Neural progenitor cell (in vitro differentiated cells): ENCODE data around the gene BMP8B. TPM values are rescaled to one million over a fixed set of nuclear protein-coding genes. Genes with fewer than 3 reads are reported as not detected.
"Not testable (repeated sequence)": the region's sequence is repeated elsewhere in the genome, so short reads cannot be mapped to it uniquely, and the experiment has no call there.

Experiments
- DNase-seq: peaks from one replicate; pipeline ENCODE4 v3.0.0-alpha.2; 2016; ENCODE audit warnings: low spot score
- H2AFZ ChIP-seq: fragments of 200-600 bp; sonication (generic); replicated peaks from 2 replicates; pipeline ENCODE4 v1.6.1; 2016; ENCODE audit warnings: antibody characterized with exemption
- H3F3A ChIP-seq: fragments of 200-600 bp; sonication (generic); 2 replicates; pipeline ENCODE4 v1.6.1; 2016; ENCODE audit warnings: antibody characterized with exemption, low read depth
- H3K27ac ChIP-seq: fragments of 200-600 bp; sonication (generic); 2 replicates; pipeline ENCODE4 v1.5.1; 2016; ENCODE audit warnings: mild to moderate bottlenecking
- H3K27me3 ChIP-seq: fragments of 200-600 bp; sonication (generic); 2 replicates; pipeline ENCODE4 v1.6.1; 2016; ENCODE audit warnings: mild to moderate bottlenecking, moderate library complexity
- H3K36me3 ChIP-seq: fragments of 200-600 bp; sonication (generic); 2 replicates; pipeline ENCODE4 v1.5.1; 2016
- H3K4me1 ChIP-seq: fragments of 200-600 bp; sonication (generic); 2 replicates; pipeline ENCODE4 v1.6.1; 2016; ENCODE audit warnings: mixed run types
- H3K4me2 ChIP-seq: fragments of 200-600 bp; sonication (generic); 2 replicates; pipeline ENCODE4 v1.6.1; 2016
- H3K4me3 ChIP-seq: fragments of 200-600 bp; sonication (generic); 2 replicates; pipeline ENCODE4 v1.5.1; 2016
- H3K79me2 ChIP-seq: fragments of 200-600 bp; sonication (generic); 2 replicates; pipeline ENCODE4 v1.6.1; 2016; ENCODE audit warnings: low read depth
- H3K9ac ChIP-seq: fragments of 200-600 bp; sonication (generic); 2 replicates; pipeline ENCODE4 v1.6.1; 2016
- H3K9me3 ChIP-seq: fragments of 200-600 bp; sonication (generic); 2 replicates; pipeline ENCODE4 v1.5.1; 2016; ENCODE audit warnings: low read depth
- H4K20me1 ChIP-seq: fragments of 200-600 bp; sonication (generic); 2 replicates; pipeline ENCODE4 v1.6.1; 2016; ENCODE audit warnings: low read depth
- H3K27ac Mint-ChIP-seq: 3 replicates; pipeline ENCODE4 v1.8.0; 2021; ENCODE audit warnings: mixed read lengths
- H3K27me3 Mint-ChIP-seq: 2 replicates; pipeline ENCODE4 v1.8.0; 2022; ENCODE audit warnings: low read depth, mild to moderate bottlenecking, inconsistent platforms, moderate library complexity, mixed read lengths; ENCODE audit not compliant: insufficient read depth
- H3K36me3 Mint-ChIP-seq: 3 replicates; pipeline ENCODE4 v1.8.0; 2021; ENCODE audit warnings: mixed read lengths
- H3K4me1 Mint-ChIP-seq: 3 replicates; pipeline ENCODE4 v1.8.0; 2021; ENCODE audit warnings: mixed read lengths
- H3K4me3 Mint-ChIP-seq: 3 replicates; pipeline ENCODE4 v1.8.0; 2021; ENCODE audit warnings: mild to moderate bottlenecking, moderate library complexity, mixed read lengths
- H3K9me3 Mint-ChIP-seq: 3 replicates; pipeline ENCODE4 v1.8.0; 2020; ENCODE audit warnings: mixed read lengths
- CTCF ChIP-seq: fragments of 200-600 bp; sonication (generic); IDR thresholded peaks from 2 replicates; pipeline ENCODE4 v1.5.1; 2017; ENCODE audit warnings: antibody characterized with exemption, mild to moderate bottlenecking
- EZH2 ChIP-seq: fragments of 200-600 bp; sonication (generic); IDR thresholded peaks from 2 replicates; pipeline ENCODE4 v1.6.1; 2017; ENCODE audit warnings: antibody characterized with exemption, mild to moderate bottlenecking, moderate library complexity
- EZH2phosphoT487 ChIP-seq: fragments of 200-600 bp; sonication (generic); IDR thresholded peaks from 2 replicates; pipeline ENCODE4 v1.6.1; 2017; ENCODE audit warnings: antibody characterized with exemption
- total RNA-seq: library from RNA; depleted of rRNA; stranded (reverse); fragments of >200 nt; gene quantifications from 2 replicates; pipeline ENCODE4 v1.2.3, GENCODE V29; 2015; ENCODE audit warnings: low replicate concordance

BMP8B gene
- total RNA-seq, 1 donor from 2014 or later, result 0.24 TPM

GRCh38 chr1:39827201-39827600 lies 38.5 kb upstream of the BMP8B start:
- Histone ChIP-seq H3K9me3 (no peaks in the 10 kb centered on the region), H2AFZ (no peak overlapping the region), H3K9ac (no peak overlapping the region), H3K27me3 (no peaks in the 10 kb centered on the region), H3K27ac (no peak overlapping the region), H3K4me3 (no peak overlapping the region), H3K79me2 (no peaks in the 10 kb centered on the region), H3F3A (no peaks in the 10 kb centered on the region), H4K20me1 (no peaks in the 10 kb centered on the region), H3K36me3 (no peaks in the 10 kb centered on the region), H3K4me1 (peaks cover 10% of the 10 kb centered on the region), H3K4me2 (no peak overlapping the region)
- Mint-ChIP-seq H3K9me3 (peaks cover 4% of the 10 kb centered on the region), H3K4me3 (no peak overlapping the region), H3K4me1 (peaks cover 31% of the 10 kb centered on the region), H3K27me3 (no peaks in the 10 kb centered on the region), H3K27ac (peak overlapping the region; percentile 10), H3K36me3 (no peaks in the 10 kb centered on the region)
- no peak for DNase-seq
- TF ChIP-seq CTCF (no peak), EZH2 (no peak), EZH2phosphoT487 (no peak)

GRCh38 chr1:39826583-39826982 lies 37.9 kb upstream of the BMP8B start:
- no peaks in the 10 kb centered on the region for H3K79me2 ChIP-seq
- no peak overlapping the region for H3K4me3 ChIP-seq
- no peak overlapping the region for H3K27ac ChIP-seq
- Mint-ChIP-seq H3K4me3 (no peak overlapping the region), H3K9me3 (peaks cover 4% of the 10 kb centered on the region), H3K27ac (peak overlapping the region; percentile 46), H3K4me1 (peaks cover 29% of the 10 kb centered on the region), H3K27me3 (no peaks in the 10 kb centered on the region), H3K36me3 (no peaks in the 10 kb centered on the region)
- H3K36me3 ChIP-seq, result no peaks in the 10 kb centered on the region
- no peaks in the 10 kb centered on the region for H3K9me3 ChIP-seq
- no peaks in the 10 kb centered on the region for H3K27me3 ChIP-seq
- H4K20me1 ChIP-seq, result no peaks in the 10 kb centered on the region
- TF ChIP-seq CTCF, result no peak
- TF ChIP-seq EZH2phosphoT487, result no peak
- no peak for TF ChIP-seq EZH2
- H3K4me2 ChIP-seq, result no peak overlapping the region
- peaks cover 10% of the 10 kb centered on the region for H3K4me1 ChIP-seq
- no peak for DNase-seq
- no peak overlapping the region for H2AFZ ChIP-seq
- H3K9ac ChIP-seq, result no peak overlapping the region
- H3F3A ChIP-seq, result no peaks in the 10 kb centered on the region

- TF ChIP-seq CTCF (no peak), EZH2 (no peak), EZH2phosphoT487 (no peak)
- Histone ChIP-seq H3K27ac (no peak overlapping the region), H3K27me3 (no peaks in the 10 kb centered on the region), H4K20me1 (no peaks in the 10 kb centered on the region), H3K4me1 (no peaks in the 10 kb centered on the region), H3K36me3 (no peaks in the 10 kb centered on the region), H3F3A (no peaks in the 10 kb centered on the region), H3K9me3 (no peaks in the 10 kb centered on the region), H2AFZ (no peak overlapping the region), H3K4me2 (no peak overlapping the region), H3K9ac (no peak overlapping the region), H3K79me2 (no peaks in the 10 kb centered on the region), H3K4me3 (no peak overlapping the region)
- no peak for DNase-seq
- peaks cover 23% of the 10 kb centered on the region for H3K4me1 Mint-ChIP-seq
- H3K27ac Mint-ChIP-seq, result no peak overlapping the region
- H3K4me3 Mint-ChIP-seq, result no peak overlapping the region
- H3K27me3 Mint-ChIP-seq, result no peaks in the 10 kb centered on the region
- peaks cover 4% of the 10 kb centered on the region for H3K9me3 Mint-ChIP-seq
- no peaks in the 10 kb centered on the region for H3K36me3 Mint-ChIP-seq
Observed at GRCh38 chr1:39825432-39825941, 36.8 kb upstream of the BMP8B start.

- H3K9ac ChIP-seq, H3K4me1 ChIP-seq, H3K9me3 Mint-ChIP-seq, H3K27ac Mint-ChIP-seq, DNase-seq, H4K20me1 ChIP-seq, H3K27me3 Mint-ChIP-seq, H3K4me3 ChIP-seq, H3F3A ChIP-seq, H3K36me3 ChIP-seq, H3K27ac ChIP-seq, H3K79me2 ChIP-seq, H3K9me3 ChIP-seq, H2AFZ ChIP-seq, H3K27me3 ChIP-seq, H3K4me2 ChIP-seq, H3K4me3 Mint-ChIP-seq, H3K36me3 Mint-ChIP-seq: not testable (repeated sequence)
- H3K4me1 Mint-ChIP-seq, result peaks cover 15% of the 10 kb centered on the region
Observed at GRCh38 chr1:39823450-39823849, 34.8 kb upstream of the BMP8B start.
